ENCODE results near the gene CCDC69.

Gene CCDC69

DNA sequence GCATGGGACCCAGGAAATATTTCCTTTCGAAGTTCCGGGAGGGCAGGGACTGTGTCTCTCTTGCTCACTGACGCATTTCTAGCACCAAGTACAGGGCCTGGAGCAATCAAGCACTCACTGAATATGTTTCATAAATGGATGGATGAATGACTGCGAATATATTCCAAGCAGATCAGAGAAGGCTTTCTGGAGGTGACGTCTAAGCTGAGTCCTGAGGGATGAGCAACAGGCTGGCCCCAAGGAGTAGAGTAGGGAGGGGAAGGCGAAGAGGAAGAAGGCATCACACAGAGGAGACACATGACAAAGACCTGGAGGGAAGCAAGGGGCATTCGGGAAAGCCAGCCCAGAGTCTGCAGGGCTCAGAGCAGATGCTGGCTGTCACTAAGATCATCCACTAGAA, 80.2 kb downstream of the CCDC69 start:
- DNase-seq (ENCODE audit: low read depth in 2 of 2): no peak

DNA sequence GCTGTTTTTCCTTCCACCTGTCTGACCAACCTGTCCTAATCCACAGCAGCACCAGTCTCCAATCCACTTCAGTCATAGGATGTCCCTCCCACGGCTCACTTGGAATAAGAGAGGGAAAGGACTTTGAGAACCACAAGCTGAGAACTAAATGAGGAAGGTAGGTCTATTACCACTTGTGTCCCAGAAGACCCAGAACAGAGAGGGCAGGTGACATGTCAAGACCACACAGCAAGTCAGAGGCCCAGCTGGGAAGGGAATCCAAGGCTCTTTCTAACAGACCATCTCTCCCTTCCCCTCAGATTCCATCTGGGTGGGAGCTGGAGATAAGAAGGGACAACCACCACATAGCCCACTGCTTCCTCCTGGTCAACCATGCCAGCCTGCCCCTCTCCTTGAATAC, 81.0 kb downstream of the CCDC69 start:
- DNase-seq (ENCODE audit: low read depth in 2 of 2): no peak

DNA sequence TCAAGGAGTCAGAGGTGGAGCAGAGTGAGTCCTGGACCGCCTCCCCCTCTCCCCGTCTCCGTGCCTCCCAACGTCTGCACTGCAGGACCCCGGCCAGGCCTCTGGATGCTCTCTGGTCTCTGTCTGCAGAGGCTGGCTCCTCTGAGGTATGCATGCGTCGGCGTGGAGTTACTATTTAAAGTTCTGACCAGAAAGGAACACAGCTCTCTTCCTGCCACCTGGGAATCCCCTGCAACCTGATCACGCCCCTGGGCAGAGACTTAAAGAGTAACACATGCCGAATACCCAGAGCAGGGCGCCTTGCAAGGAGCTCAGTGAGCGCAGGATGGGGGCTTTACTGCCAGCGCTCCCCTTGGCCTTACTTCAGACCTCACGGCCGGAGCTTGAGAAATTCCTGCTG, 82.4 kb downstream of the CCDC69 start:
- peak in 1 of 2 donors; percentile 52 for DNase-seq (ENCODE audit: low read depth in 2 of 2)

DNA sequence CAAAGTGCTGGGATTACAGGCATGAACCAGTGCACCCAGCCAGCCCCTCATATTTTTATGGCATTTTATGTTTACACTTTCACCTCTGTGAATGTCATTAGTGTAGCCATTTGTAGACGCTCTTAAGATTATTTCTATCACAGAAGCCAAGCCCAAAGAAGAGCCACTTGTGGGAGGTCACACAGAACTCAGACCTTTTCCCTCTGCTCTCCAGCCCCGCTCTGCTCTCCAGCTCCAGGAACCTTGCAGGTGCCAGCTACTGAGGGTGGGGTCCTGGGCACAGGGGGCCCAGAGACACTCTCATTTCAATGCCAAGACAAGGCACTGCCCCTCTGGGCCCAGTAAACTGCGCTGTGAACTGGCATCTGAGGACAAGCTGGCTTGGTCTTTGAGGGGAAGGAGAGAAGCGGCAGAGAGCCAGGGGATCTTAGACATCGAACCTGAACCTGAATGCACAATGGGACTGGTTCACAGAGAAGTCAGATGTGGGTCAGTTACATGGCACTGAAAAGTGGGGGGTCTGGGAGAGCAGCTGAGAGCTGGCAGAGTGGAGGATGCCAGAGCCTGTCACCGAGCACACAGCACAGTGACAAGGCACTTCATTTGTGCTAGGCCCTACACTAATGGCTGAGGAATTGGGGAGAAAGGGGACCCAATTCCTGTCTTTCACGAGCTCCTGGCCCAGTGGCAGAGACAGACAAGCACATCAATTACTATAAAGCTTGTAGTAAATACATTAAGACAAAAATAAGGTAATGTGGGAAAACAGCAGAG, 83.0 kb downstream of the CCDC69 start:
- no peak for DNase-seq (ENCODE audit: low read depth in 2 of 2)

DNA sequence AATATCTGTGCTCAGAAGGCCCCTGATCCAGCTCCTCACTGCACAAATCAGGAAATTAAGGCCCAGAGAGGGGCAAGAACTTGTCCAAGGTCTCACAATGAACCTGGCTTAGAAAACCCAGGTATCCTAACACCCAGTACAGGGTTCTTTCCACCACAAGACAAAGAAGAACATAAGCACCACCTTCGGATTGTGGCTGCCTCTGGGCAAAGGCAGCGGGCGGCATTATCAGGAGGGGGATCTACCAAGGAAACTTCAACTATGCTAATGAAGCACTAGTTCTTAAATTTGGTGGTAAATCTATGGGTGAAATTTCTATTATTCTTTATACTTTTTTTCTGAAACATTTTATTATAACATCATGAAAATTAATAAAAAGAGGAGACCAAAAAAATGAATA, 84.2 kb downstream of the CCDC69 start:
- no peak for DNase-seq (ENCODE audit: low read depth in 2 of 2)

DNA sequence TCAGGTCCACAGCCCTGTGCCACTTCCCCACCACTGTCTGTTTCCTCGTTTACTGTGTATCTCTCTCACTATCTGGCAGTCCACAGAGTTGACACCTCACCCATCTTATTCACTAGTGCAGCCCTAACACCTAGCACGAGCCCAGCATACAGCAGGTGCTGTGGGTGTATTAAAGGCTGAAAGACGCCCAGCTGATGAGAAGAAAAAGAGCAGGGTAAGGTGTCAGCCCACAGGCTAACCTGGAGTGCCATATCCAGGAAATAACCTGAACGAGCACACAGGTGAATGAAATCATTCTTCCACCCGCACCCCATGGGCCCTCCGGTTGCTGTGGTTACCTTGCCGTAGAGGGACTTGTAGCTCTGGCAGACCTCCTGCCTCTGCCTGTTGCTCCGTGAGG, 84.9 kb downstream of the CCDC69 start:
- no peak for DNase-seq (ENCODE audit: low read depth in 2 of 2)

DNA sequence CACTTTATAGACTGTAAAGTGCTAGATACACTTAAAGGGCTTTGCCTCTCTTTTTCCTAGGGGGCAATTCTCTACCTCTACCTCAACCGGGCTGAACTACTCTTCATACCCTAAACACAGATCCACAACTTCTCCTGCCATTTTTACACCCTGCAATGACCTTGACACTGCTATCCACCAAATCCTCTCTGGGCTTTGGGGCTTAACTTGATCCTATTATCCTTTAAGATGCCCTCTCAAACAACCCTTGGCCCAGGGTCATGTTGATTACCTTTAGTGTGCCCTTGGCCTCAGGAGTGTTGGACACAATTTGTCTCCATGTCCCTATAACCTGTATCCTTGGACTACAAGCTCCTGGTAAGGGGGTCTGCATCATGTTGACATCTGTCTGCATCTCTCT, 85.8 kb downstream of the CCDC69 start:
- DNase-seq (ENCODE audit: low read depth in 2 of 2): no peak

DNA sequence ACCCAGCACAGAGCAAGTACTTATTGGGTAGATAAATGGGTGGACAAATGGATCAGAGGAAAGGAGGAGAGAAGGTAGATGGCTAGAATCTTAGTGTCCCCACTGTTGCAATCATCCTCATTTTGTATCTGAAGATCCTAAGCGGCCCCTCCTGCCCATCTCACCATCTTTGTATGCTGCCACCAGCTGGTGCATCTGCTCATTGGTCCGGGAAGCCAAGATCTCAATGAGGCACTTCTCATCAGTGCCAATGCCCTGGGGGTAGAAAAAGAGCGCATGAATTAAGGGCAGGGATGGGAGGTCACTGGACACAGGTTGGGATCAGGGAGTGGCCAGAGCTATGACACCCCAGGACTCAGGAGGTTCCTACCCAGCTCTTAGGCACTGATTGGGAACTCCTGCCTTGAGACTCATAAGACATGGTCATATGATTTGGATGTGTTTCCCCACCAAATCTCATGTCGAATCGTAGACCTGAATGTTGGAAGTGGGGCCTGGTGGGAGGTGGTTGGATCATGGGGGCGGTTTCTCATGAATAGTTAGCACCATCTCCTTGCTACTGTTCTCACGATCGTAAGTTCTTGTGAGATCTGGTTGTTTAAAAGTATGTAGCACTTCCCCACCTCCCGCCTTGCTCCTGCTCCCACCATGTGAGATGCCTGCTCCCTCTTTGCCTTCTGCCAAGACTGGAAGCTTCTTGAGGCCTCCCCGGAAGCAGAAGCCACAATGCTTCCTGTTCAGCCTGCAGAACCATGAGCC, 86.6 kb downstream of the CCDC69 start:
- no peak for DNase-seq (ENCODE audit: low read depth in 2 of 2)

DNA sequence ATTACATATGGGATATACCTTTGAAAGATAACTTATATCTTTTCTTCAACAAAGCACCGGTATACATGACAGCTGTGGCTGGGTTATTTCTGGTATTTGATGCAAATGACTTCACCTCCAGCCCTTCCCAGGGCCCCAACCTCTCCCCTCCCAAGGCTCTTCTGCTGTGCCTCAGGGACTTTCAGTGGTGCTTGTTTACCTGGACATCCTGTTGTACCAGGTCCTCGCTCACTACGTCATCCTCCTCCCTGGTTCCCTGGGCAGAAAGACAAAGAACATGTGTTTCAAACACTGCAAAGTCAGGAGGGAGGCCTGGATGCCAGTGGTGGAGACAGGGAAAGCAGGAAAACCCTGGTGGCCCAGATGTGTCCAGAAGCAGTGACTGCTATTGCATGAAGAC, 89.7 kb downstream of the CCDC69 start:
- no peak for DNase-seq (ENCODE audit: low read depth in 2 of 2)

DNA sequence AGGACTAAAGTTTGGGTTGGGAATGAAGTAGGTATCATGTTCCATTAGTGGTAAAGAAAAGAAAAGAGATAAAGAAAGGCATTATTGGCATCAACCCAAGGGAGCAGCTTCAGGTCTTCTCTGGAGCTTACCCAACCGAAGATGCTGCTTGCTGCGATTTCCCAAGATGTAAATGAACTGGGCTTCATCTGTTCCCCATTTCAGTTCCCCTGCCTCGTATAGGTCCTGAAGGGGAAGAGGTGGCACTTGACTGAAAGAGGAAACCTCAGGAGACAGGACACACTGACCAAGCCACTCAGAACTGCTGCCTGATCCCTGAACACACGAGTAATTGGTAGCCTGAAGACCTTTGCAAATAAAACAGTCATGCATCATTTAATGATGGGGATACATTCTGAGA, 90.9 kb downstream of the CCDC69 start:
- no peak for DNase-seq (ENCODE audit: low read depth in 2 of 2)

Data from activated CD4-positive, alpha-beta T cell treated with anti-CD3 and anti-CD28 coated beads for 24 hours (primary cell).